Hepatocyte (in vitro differentiated cells): Measurements from ENCODE around the gene LSM10.

Experiments
- EZH2phosphoT487 ChIP-seq: fragments of 200-600 bp; sonication (generic); IDR thresholded peaks from one replicate; pipeline ENCODE4 v1.6.1; 2018; ENCODE audit warnings: antibody characterized with exemption, mild to moderate bottlenecking, low read depth, moderate library complexity; ENCODE audit not compliant: unreplicated experiment, severe bottlenecking
- TF ChIP-seq, protein P1 (sequence below): fragments of 200-600 bp; sonication (generic); IDR thresholded peaks from 2 replicates; pipeline ENCODE4 v1.5.1; 2016; ENCODE audit warnings: antibody characterized with exemption, mild to moderate bottlenecking; ENCODE audit not compliant: poor library complexity

DNA sequence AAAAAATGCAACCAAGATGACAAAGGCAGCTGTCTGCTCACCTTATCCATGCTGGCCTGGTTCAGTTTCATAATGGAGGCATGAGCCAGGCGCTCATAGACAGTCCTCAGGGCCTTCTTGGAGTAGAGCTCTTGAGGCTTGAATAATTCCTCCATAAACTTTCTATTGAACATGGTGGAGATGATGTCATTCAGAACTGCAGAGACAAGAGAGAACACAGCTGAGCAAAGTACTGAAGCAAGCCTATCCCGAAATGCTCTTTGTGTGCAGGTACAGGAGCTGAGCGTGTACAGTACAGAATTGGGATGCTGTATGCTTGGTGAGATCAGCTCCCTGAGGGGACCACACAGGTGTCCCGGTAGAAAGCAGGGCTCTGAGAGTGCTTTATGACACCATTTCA, 41.0 kb upstream of the LSM10 start:
- TF ChIP-seq, protein P1, sequence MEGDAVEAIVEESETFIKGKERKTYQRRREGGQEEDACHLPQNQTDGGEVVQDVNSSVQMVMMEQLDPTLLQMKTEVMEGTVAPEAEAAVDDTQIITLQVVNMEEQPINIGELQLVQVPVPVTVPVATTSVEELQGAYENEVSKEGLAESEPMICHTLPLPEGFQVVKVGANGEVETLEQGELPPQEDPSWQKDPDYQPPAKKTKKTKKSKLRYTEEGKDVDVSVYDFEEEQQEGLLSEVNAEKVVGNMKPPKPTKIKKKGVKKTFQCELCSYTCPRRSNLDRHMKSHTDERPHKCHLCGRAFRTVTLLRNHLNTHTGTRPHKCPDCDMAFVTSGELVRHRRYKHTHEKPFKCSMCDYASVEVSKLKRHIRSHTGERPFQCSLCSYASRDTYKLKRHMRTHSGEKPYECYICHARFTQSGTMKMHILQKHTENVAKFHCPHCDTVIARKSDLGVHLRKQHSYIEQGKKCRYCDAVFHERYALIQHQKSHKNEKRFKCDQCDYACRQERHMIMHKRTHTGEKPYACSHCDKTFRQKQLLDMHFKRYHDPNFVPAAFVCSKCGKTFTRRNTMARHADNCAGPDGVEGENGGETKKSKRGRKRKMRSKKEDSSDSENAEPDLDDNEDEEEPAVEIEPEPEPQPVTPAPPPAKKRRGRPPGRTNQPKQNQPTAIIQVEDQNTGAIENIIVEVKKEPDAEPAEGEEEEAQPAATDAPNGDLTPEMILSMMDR = no peak
- TF ChIP-seq EZH2phosphoT487 = no peak
